ENCODE results near the gene PTPRU. TPM values are rescaled to one million over a fixed set of nuclear protein-coding genes. Genes with fewer than 3 reads are reported as not detected.

Gene PTPRU
- total RNA-seq, 1 experiment from 2014 or later = 0.72 TPM

DNA sequence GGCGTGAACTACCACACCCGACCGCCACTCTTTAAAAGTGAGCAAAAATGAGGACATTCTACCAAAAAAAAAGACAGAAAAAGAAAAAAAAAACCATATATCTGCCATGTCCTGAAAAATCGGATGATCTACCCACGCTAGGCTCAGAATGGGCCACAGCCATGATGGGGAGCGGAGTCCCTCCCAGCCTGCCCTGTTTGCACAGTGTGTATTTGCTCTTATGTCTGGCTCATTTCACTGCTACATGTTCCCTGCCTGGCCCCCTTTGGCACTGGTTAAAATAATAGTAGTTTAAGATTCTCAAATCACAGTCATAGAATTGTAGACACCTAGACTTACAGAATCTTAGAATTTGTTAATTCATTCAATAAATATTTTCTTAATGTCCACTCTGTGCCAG, 121.9 kb downstream of the PTPRU start:
- intact Hi-C loops (cut with micrococcal nuclease; ENCODE audit: unreplicated experiment) (no loop called here), in situ Hi-C loops (cut with HindIII; ENCODE audit: low pct_unique_long_range_greater_than_20kb, low sequenced_read_pairs) (no loop called here)
- TF ChIP-seq POLR2AphosphoS5 (IDR thresholded peaks at IDR 0.05; ENCODE audit: low read depth, low read length) (no peak), SIN3A (IDR thresholded peaks at IDR 0.05; ENCODE audit: borderline replicate concordance, insufficient read depth, low read depth, low read length) (no peak), TCF7L2 (IDR thresholded peaks at IDR 0.05; ENCODE audit: low read depth, low read length) (no peak)
- TF ChIP-seq, protein P1, sequence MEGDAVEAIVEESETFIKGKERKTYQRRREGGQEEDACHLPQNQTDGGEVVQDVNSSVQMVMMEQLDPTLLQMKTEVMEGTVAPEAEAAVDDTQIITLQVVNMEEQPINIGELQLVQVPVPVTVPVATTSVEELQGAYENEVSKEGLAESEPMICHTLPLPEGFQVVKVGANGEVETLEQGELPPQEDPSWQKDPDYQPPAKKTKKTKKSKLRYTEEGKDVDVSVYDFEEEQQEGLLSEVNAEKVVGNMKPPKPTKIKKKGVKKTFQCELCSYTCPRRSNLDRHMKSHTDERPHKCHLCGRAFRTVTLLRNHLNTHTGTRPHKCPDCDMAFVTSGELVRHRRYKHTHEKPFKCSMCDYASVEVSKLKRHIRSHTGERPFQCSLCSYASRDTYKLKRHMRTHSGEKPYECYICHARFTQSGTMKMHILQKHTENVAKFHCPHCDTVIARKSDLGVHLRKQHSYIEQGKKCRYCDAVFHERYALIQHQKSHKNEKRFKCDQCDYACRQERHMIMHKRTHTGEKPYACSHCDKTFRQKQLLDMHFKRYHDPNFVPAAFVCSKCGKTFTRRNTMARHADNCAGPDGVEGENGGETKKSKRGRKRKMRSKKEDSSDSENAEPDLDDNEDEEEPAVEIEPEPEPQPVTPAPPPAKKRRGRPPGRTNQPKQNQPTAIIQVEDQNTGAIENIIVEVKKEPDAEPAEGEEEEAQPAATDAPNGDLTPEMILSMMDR (IDR thresholded peaks at IDR 0.05) = no peak
- TF ChIP-seq, protein P2, sequence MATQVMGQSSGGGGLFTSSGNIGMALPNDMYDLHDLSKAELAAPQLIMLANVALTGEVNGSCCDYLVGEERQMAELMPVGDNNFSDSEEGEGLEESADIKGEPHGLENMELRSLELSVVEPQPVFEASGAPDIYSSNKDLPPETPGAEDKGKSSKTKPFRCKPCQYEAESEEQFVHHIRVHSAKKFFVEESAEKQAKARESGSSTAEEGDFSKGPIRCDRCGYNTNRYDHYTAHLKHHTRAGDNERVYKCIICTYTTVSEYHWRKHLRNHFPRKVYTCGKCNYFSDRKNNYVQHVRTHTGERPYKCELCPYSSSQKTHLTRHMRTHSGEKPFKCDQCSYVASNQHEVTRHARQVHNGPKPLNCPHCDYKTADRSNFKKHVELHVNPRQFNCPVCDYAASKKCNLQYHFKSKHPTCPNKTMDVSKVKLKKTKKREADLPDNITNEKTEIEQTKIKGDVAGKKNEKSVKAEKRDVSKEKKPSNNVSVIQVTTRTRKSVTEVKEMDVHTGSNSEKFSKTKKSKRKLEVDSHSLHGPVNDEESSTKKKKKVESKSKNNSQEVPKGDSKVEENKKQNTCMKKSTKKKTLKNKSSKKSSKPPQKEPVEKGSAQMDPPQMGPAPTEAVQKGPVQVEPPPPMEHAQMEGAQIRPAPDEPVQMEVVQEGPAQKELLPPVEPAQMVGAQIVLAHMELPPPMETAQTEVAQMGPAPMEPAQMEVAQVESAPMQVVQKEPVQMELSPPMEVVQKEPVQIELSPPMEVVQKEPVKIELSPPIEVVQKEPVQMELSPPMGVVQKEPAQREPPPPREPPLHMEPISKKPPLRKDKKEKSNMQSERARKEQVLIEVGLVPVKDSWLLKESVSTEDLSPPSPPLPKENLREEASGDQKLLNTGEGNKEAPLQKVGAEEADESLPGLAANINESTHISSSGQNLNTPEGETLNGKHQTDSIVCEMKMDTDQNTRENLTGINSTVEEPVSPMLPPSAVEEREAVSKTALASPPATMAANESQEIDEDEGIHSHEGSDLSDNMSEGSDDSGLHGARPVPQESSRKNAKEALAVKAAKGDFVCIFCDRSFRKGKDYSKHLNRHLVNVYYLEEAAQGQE (IDR thresholded peaks at IDR 0.05; ENCODE audit: insufficient read depth in 1 of 2, low read depth in 2 of 2, low read length in 1 of 2) = no peak
- DNase-seq (ENCODE audit: low read depth, low spot score) = no peak
- no peaks in the 10 kb centered on the region for H3K4me1 ChIP-seq (ENCODE audit: control insufficient read depth, insufficient read depth, low read length)
- ChIA-PET CTCF (interaction anchor here (0.6 kb wide), 1 partner anchor 330 kb away, joined by 3 read pairs; no protein-coding TSS in a partner anchor), POLR2A (interaction anchor here (0.7 kb wide), 2 partner anchors 70 to 976 kb away, joined by 3 to 4 read pairs; no protein-coding TSS in a partner anchor)
- H3K9me3 ChIP-seq (ENCODE audit: control insufficient read depth, insufficient read depth, low read depth, low read length) = no peaks in the 10 kb centered on the region
- peaks cover 5% of the 10 kb centered on the region for H3K27me3 ChIP-seq (ENCODE audit: control insufficient read depth, insufficient read depth, low read length)
- no peak overlapping the region for H3K27ac ChIP-seq (ENCODE audit: low read length)
- ATAC-seq = no peak
- no peaks in the 10 kb centered on the region for H3K36me3 ChIP-seq (ENCODE audit: control insufficient read depth, insufficient read depth, low read length)
- H3K4me3 ChIP-seq (ENCODE audit: low read depth in 2 of 2, low read length in 2 of 2) = no peak overlapping the region
- no TSS peak for BruUV-seq (replicated peaks)

DNA sequence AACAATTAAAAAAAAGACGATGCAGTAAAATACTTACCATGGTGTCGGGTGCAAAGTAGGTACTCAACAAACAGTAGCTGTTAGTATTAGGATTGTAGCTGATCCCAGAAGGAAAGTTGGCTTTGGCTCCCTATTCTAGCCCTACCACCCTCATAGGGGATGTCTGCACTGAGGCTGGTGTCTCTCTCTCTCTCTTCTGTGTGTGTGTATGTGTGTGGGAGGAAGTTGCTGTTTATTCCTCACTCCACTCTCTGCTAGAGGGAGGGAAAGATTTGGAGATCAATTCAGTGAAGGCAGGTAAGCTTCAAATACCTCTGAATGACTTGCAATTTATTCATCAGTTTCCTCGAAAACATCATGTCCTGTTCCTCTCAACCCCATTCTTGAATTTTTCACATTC, 124.4 kb downstream of the PTPRU start:
- no peak for ATAC-seq
- Histone ChIP-seq H3K9me3 (ENCODE audit: control insufficient read depth, insufficient read depth, low read depth, low read length) (no peaks in the 10 kb centered on the region), H3K27me3 (ENCODE audit: control insufficient read depth, insufficient read depth, low read length) (peaks cover 7% of the 10 kb centered on the region), H3K4me1 (ENCODE audit: control insufficient read depth, insufficient read depth, low read length) (no peaks in the 10 kb centered on the region), H3K4me3 (ENCODE audit: low read depth in 2 of 2, low read length in 2 of 2) (no peak overlapping the region), H3K36me3 (ENCODE audit: control insufficient read depth, insufficient read depth, low read length) (no peaks in the 10 kb centered on the region), H3K27ac (ENCODE audit: low read length) (no peak overlapping the region)
- intact Hi-C loops (cut with micrococcal nuclease; ENCODE audit: unreplicated experiment) = no loop called here
- in situ Hi-C loops (cut with HindIII; ENCODE audit: low pct_unique_long_range_greater_than_20kb, low sequenced_read_pairs) = no loop called here
- ChIA-PET CTCF (no interaction called here), POLR2A (no interaction called here)
- TF ChIP-seq TCF7L2 (IDR thresholded peaks at IDR 0.05; ENCODE audit: low read depth, low read length) (no peak), POLR2AphosphoS5 (IDR thresholded peaks at IDR 0.05; ENCODE audit: low read depth, low read length) (no peak), SIN3A (IDR thresholded peaks at IDR 0.05; ENCODE audit: borderline replicate concordance, insufficient read depth, low read depth, low read length) (no peak)
- TF ChIP-seq, protein P2 (IDR thresholded peaks at IDR 0.05; ENCODE audit: insufficient read depth in 1 of 2, low read depth in 2 of 2, low read length in 1 of 2) = no peak
- TF ChIP-seq, protein P1 (IDR thresholded peaks at IDR 0.05) = no peak
- no peak for DNase-seq (ENCODE audit: low read depth, low spot score)
- no TSS peak for BruUV-seq (replicated peaks)
